HCT116 (cell line): ENCODE results near the gene OPN3. TPM values are rescaled to one million over a fixed set of nuclear protein-coding genes. Genes with fewer than 3 reads are reported as not detected.

Experiments used
- ATAC-seq: fragments of 200-7000 bp; cut with Tn5 transposase; 2 replicates; pipeline ENCODE4 v1.9.1; 2020; ENCODE audit warnings: mild to moderate bottlenecking, moderate library complexity
- BruUV-seq: library from RNA; stranded (reverse); fragments of 400-500 nt; replicated peaks from 2 replicates; lab custom pipeline; 2021; lab: Mats Ljungman, UMichigan
- CTCF ChIA-PET: fragments of 300-600 bp; sonication (Branson Sonifier 250); formaldehyde crosslinking; loops from one replicate; lab custom pipeline; 2021; ENCODE audit warnings: antibody characterized with exemption; lab: Charles Lee
- POLR2A ChIA-PET: fragments of 300-600, 350-600 bp; sonication (Branson Sonifier 250); formaldehyde crosslinking; loops from one replicate; lab custom pipeline; 2021; ENCODE audit warnings: antibody characterized with exemption; lab: Charles Lee
- RAD21 ChIA-PET, 2 experiments: fragments of 300-600 bp; sonication (Branson Sonifier 250); formaldehyde crosslinking; loops; one replicate each; lab custom pipeline; 2023; ENCODE audit warnings: low total read pairs in 2 of 2; ENCODE audit not compliant: uncharacterized antibody in 2 of 2, unreplicated experiment in 2 of 2, low non-redundant PET in 1 of 2; lab: Charles Lee
- DNase-seq: peaks from one replicate; pipeline ENCODE4 v3.0.0-alpha.2; 2010; ENCODE audit warnings: low read depth, low spot score
- H2AFZ ChIP-seq: fragments of 200-600 bp; shearing (Covaris generic), sonication (generic); 2 replicates; pipeline ENCODE4 v1.6.1; 2017; ENCODE audit warnings: low read depth, mixed run types, mixed read lengths, antibody characterized with exemption, low read length; ENCODE audit not compliant: poor library complexity, severe bottlenecking
- H3K27ac ChIP-seq: 2 replicates; pipeline ENCODE4 v1.5.1; 2012; ENCODE audit warnings: low read depth, low read length
- H3K27me3 ChIP-seq: fragments of 200-600 bp; sonication (generic); 2 replicates; pipeline ENCODE4 v1.6.1; 2016; ENCODE audit warnings: mixed run types, low read length, mixed read lengths; ENCODE audit not compliant: insufficient read depth
- H3K36me3 ChIP-seq, 2 experiments: fragments of 200-500 bp in 1 of 2; fragments of 200-600 bp in 1 of 2; sonication (Bioruptor generic) in 1 of 2; sonication (generic) in 1 of 2; 2 replicates each; pipeline versions ENCODE4 v1.5.1 to v1.6.1; 2014 to 2016; ENCODE audit warnings: low read length in 2 of 2, inconsistent platforms in 1 of 2, mixed read lengths in 1 of 2, mixed run types in 1 of 2; ENCODE audit not compliant: insufficient read depth in 2 of 2, control insufficient read depth in 1 of 2
- H3K4me1 ChIP-seq, 2 experiments: fragments of 200-600 bp in 1 of 2; sonication (generic) in 1 of 2; 2 replicates each; pipeline versions ENCODE4 v1.5.1 to v1.6.1; 2012 to 2017; ENCODE audit warnings: low read length in 2 of 2, inconsistent platforms in 1 of 2, mild to moderate bottlenecking in 1 of 2, mixed read lengths in 1 of 2, mixed run types in 1 of 2, moderate library complexity in 1 of 2; ENCODE audit not compliant: insufficient read depth in 2 of 2, control insufficient read depth in 1 of 2
- H3K4me2 ChIP-seq: fragments of 200-600 bp; sonication (generic); 2 replicates; pipeline ENCODE4 v1.6.1; 2017; ENCODE audit warnings: mixed run types, low read length, mixed read lengths
- H3K4me3 ChIP-seq, 2 experiments: fragments of 200-600 bp in 1 of 2; sonication (generic) in 1 of 2; replicated peaks in 1 of 2; 2 replicates each; pipeline ENCODE4 v1.5.1; 2011 to 2016; ENCODE audit warnings: low read length in 2 of 2, control low read depth in 1 of 2, low read depth in 1 of 2, mild to moderate bottlenecking in 1 of 2, mixed read lengths in 1 of 2, mixed run types in 1 of 2
- H3K79me2 ChIP-seq: fragments of 200-600 bp; sonication (generic); 2 replicates; pipeline ENCODE4 v1.6.1; 2017; ENCODE audit warnings: mild to moderate bottlenecking, mixed run types, low read length, moderate library complexity, mixed read lengths; ENCODE audit not compliant: insufficient read depth
- H3K9ac ChIP-seq: fragments of 200-600 bp; sonication (generic); 2 replicates; pipeline ENCODE4 v1.6.1; 2016; ENCODE audit warnings: low read length, mixed read lengths
- H3K9me2 ChIP-seq: fragments of 200-600 bp; sonication (generic), shearing (Covaris generic); 2 replicates; pipeline ENCODE4 v1.6.1; 2017; ENCODE audit warnings: mixed run types, mild to moderate bottlenecking, moderate library complexity; ENCODE audit not compliant: insufficient read depth
- H3K9me3 ChIP-seq, 2 experiments: fragments of 200-500 bp in 1 of 2; fragments of 200-600 bp in 1 of 2; sonication (Bioruptor generic) in 1 of 2; sonication (generic) in 1 of 2; 2 replicates each; pipeline ENCODE4 v1.6.1; 2014 to 2017; ENCODE audit warnings: low read length in 2 of 2, mixed read lengths in 2 of 2, inconsistent platforms in 1 of 2, low read depth in 1 of 2, mild to moderate bottlenecking in 1 of 2, mixed run types in 1 of 2, moderate library complexity in 1 of 2; ENCODE audit not compliant: control insufficient read depth in 1 of 2, insufficient read depth in 1 of 2
- H4K20me1 ChIP-seq: fragments of 200-600 bp; sonication (generic), shearing (Covaris generic); 2 replicates; pipeline ENCODE4 v1.6.1; 2017; ENCODE audit warnings: mixed run types, mild to moderate bottlenecking, moderate library complexity; ENCODE audit not compliant: insufficient read depth
- EGR1 ChIP-seq: IDR thresholded peaks from 2 replicates; pipeline ENCODE4 v1.6.1; 2012; ENCODE audit warnings: low read depth
- ELF1 ChIP-seq: IDR thresholded peaks from 2 replicates; pipeline ENCODE4 v1.6.1; 2012; ENCODE audit warnings: low read depth, borderline replicate concordance
- EZH2 ChIP-seq: fragments of 200-600 bp; sonication (generic); IDR thresholded peaks from 2 replicates; pipeline ENCODE4 v1.6.1; 2017; ENCODE audit warnings: antibody characterized with exemption, mixed run types
- FOSL1 ChIP-seq: IDR thresholded peaks from 2 replicates; pipeline ENCODE4 v1.6.1; 2012; ENCODE audit warnings: low read depth
- POLR2A ChIP-seq: IDR thresholded peaks from 2 replicates; pipeline ENCODE4 v1.7.0; 2011; ENCODE audit warnings: borderline replicate concordance; ENCODE audit not compliant: insufficient read depth, insufficient read length; ENCODE audit errors: extremely low read depth
- POLR2AphosphoS5 ChIP-seq: IDR thresholded peaks from 2 replicates; pipeline ENCODE4 v1.6.1; 2011; ENCODE audit warnings: mild to moderate bottlenecking, low read depth, low read length, moderate library complexity
- RAD21 ChIP-seq: IDR thresholded peaks from 2 replicates; pipeline ENCODE4 v1.6.1; 2012; ENCODE audit warnings: low read depth, mild to moderate bottlenecking
- SP1 ChIP-seq: IDR thresholded peaks from 2 replicates; pipeline ENCODE4 v1.6.1; 2012; ENCODE audit warnings: low read depth
- YY1 ChIP-seq: IDR thresholded peaks from 2 replicates; pipeline ENCODE4 v1.6.1; 2011; ENCODE audit warnings: low read length, low read depth, moderate library complexity, mild to moderate bottlenecking; ENCODE audit not compliant: insufficient replicate concordance; ENCODE audit errors: extremely low read depth
- ZFX ChIP-seq: fragments of 450-650 bp; IDR thresholded peaks from 2 replicates; pipeline ENCODE4 v1.6.1; 2017
- ZNF274 ChIP-seq: fragments of 200-500 bp; sonication (Bioruptor generic); IDR thresholded peaks from 2 replicates; pipeline ENCODE4 v1.6.1; 2014; ENCODE audit warnings: mild to moderate bottlenecking, low read depth, low read length, inconsistent platforms
- intact Hi-C: fragments of 100-400 bp; cut with micrococcal nuclease; formaldehyde crosslinking; loops from 2 replicates; pipeline ENCODE4 v1.10.0; 2022
- total RNA-seq: library from RNA; stranded (reverse); gene quantifications from one replicate; pipeline ENCODE4 v1.2.1, GENCODE V29; 2021; ENCODE audit not compliant: unreplicated experiment
- TF ChIP-seq, protein P1 (sequence below): IDR thresholded peaks from 2 replicates; pipeline ENCODE4 v1.6.1; 2012; ENCODE audit warnings: low read depth
- TF ChIP-seq, protein P2 (sequence below): IDR thresholded peaks from 2 replicates; pipeline ENCODE4 v1.6.1; 2012

Gene OPN3
- total RNA-seq, 1 experiment from 2014 or later = 6.1 TPM

DNA sequence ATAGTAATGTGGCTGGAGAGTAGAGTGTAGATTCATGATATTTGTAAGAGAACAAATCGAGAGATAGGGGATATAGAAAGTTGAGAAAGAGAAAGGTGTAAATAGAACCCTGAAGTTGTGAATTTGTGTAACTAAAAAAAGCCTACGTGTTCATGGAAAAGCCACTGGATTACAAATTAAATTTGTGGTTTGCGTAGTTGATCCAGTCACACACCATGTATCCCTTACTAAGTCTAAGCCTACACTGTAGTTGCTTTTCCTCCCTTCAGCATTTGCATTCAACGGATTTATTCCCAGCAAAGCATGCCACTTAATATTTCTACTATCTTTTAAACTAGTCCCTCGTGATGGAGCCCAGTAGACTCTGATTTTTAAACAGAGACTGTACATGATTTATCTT lies 83.1 kb downstream of the OPN3 start:
- H3K4me1 ChIP-seq = no peaks in the 10 kb centered on the region
- BruUV-seq = no TSS peak
- CTCF ChIA-PET = no interaction called here

More for the DNA sequence above, 83.1 kb downstream of the OPN3 start:
- RAD21 ChIA-PET = no interaction called here
- Histone ChIP-seq H3K4me3 (no peak overlapping the region), H3K9me3 (no peaks in the 10 kb centered on the region), H3K27ac (no peak overlapping the region), H4K20me1 (no peaks in the 10 kb centered on the region), H3K79me2 (no peaks in the 10 kb centered on the region), H3K36me3 (no peaks in the 10 kb centered on the region), H3K4me2 (no peak overlapping the region), H2AFZ (no peak overlapping the region), H3K9me2 (no peaks in the 10 kb centered on the region; the same call in 1 of the 2 replicates), H3K9ac (no peak overlapping the region), H3K27me3 (0 out of 2 replicates have a peak, but pooled peaks cover 5% of the 10 kb centered on the region)
- ATAC-seq (no peak), DNase-seq (no peak)
- intact Hi-C loops = no loop called here
- TF ChIP-seq YY1 (no peak), SP1 (no peak), ELF1 (no peak), RAD21 (no peak), ZFX (no peak), EGR1 (no peak), FOSL1 (no peak), ZNF274 (no peak), POLR2AphosphoS5 (no peak), EZH2 (no peak), POLR2A (no peak)
- TF ChIP-seq, protein P1, sequence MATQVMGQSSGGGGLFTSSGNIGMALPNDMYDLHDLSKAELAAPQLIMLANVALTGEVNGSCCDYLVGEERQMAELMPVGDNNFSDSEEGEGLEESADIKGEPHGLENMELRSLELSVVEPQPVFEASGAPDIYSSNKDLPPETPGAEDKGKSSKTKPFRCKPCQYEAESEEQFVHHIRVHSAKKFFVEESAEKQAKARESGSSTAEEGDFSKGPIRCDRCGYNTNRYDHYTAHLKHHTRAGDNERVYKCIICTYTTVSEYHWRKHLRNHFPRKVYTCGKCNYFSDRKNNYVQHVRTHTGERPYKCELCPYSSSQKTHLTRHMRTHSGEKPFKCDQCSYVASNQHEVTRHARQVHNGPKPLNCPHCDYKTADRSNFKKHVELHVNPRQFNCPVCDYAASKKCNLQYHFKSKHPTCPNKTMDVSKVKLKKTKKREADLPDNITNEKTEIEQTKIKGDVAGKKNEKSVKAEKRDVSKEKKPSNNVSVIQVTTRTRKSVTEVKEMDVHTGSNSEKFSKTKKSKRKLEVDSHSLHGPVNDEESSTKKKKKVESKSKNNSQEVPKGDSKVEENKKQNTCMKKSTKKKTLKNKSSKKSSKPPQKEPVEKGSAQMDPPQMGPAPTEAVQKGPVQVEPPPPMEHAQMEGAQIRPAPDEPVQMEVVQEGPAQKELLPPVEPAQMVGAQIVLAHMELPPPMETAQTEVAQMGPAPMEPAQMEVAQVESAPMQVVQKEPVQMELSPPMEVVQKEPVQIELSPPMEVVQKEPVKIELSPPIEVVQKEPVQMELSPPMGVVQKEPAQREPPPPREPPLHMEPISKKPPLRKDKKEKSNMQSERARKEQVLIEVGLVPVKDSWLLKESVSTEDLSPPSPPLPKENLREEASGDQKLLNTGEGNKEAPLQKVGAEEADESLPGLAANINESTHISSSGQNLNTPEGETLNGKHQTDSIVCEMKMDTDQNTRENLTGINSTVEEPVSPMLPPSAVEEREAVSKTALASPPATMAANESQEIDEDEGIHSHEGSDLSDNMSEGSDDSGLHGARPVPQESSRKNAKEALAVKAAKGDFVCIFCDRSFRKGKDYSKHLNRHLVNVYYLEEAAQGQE = no peak
- TF ChIP-seq, protein P2, sequence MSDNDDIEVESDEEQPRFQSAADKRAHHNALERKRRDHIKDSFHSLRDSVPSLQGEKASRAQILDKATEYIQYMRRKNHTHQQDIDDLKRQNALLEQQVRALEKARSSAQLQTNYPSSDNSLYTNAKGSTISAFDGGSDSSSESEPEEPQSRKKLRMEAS = no peak
- POLR2A ChIA-PET = no interaction called here
